ENCODE measurements around the gene LAD1.

GRCh38 chr1:201421041-201421440 is 21.9 kb upstream of the LAD1 start:
- TF ChIP-seq POLR2A (IDR thresholded peaks at IDR 0.05), result no peak
- no peak for TF ChIP-seq CTCF (IDR thresholded peaks at IDR 0.05 in 4 of 5, conservative IDR thresholded peaks at IDR 0.05 in 1 of 5)
